Body of pancreas (tissue), 4 donors: ENCODE results near the gene LENG1. TPM values are rescaled to one million over a fixed set of nuclear protein-coding genes. Genes with fewer than 3 reads are reported as not detected.
A peak's percentile ranks its signal among the peaks of the same experiment; 100 is the strongest.
"Not testable (repeated sequence)": the region's sequence is repeated elsewhere in the genome, so short reads cannot be mapped to it uniquely, and the experiment has no call there.

Source experiments
- ATAC-seq: fragments of 150-250 bp; one replicate; pipeline ENCODE4 v1.9.1; 2016
- DNase-seq, 4 donors: peaks; one replicate each; pipeline ENCODE4 v3.0.0-alpha.2; 2019
- H3K27ac ChIP-seq, 4 donors: fragments of 200-600 bp; sonication (generic); 1 replicate in 3 of 4; 2 replicates in 1 of 4; pipeline versions ENCODE4 v1.5.1 to v1.6.1; 2016 to 2019; ENCODE audit warnings: mild to moderate bottlenecking in 1 of 4, mixed read lengths in 1 of 4, moderate library complexity in 1 of 4
- H3K27me3 ChIP-seq, 2 donors: fragments of 200-600 bp; sonication (generic); one replicate each; pipeline ENCODE4 v1.6.0; 2016; ENCODE audit warnings: mild to moderate bottlenecking in 1 of 2
- H3K36me3 ChIP-seq, 2 donors: fragments of 200-600 bp; sonication (generic); replicated peaks in 1 of 2; 2 replicates each; pipeline ENCODE4 v1.5.1; 2016; ENCODE audit warnings: low read depth in 2 of 2; ENCODE audit not compliant: insufficient read depth in 1 of 2
- H3K4me1 ChIP-seq: fragments of 200-600 bp; sonication (generic); one replicate; pipeline ENCODE4 v1.6.0; 2016
- H3K4me3 ChIP-seq, 2 donors: fragments of 200-600 bp; sonication (generic); 1 replicate in 1 of 2; 2 replicates in 1 of 2; pipeline ENCODE4 v1.5.1; 2016 to 2019
- H3K9me3 ChIP-seq, 3 donors: fragments of 200-600 bp; sonication (generic); 1 replicate in 2 of 3; 2 replicates in 1 of 3; pipeline ENCODE4 v1.5.1; 2016
- CTCF ChIP-seq, 7 experiments: fragments of 450-650 bp in 4 of 7; fragments of 200-600 bp in 3 of 7; sonication (generic) in 3 of 7; IDR thresholded peaks; one replicate each; pipeline ENCODE4 v1.5.1; 2016 to 2019; ENCODE audit warnings: antibody characterized with exemption in 7 of 7
- POLR2A ChIP-seq, 3 donors: fragments of 450-650 bp; IDR thresholded peaks; one replicate each; pipeline ENCODE4 v1.6.1; 2016; ENCODE audit warnings: antibody characterized with exemption in 3 of 3, mild to moderate bottlenecking in 2 of 3
- WGBS, 2 donors: methylation state at CpG; one replicate each; pipeline ENCODE4 v1.1.5; 2017; 5-methylcytosine and 5-hydroxymethylcytosine counted together
- intact Hi-C: fragments of 100-400 bp; cut with DNase I; formaldehyde crosslinking; loops from one replicate; pipeline ENCODE4 v1.15.1; 2023
- total RNA-seq, 2 donors: library from RNA; depleted of rRNA; stranded (reverse); fragments of >200 nt; gene quantifications; one replicate each; pipeline ENCODE4 v1.1.0, GENCODE V29; 2016

LENG1 gene
- total RNA-seq, 2 donors from 2014 or later, result 4.0 to 9.6 TPM

- TF ChIP-seq POLR2A (IDR thresholded peaks at IDR 0.05), result no peak
- TF ChIP-seq CTCF (IDR thresholded peaks at IDR 0.05), result no peak
- intact Hi-C loops, result no loop called here
- Histone ChIP-seq H3K4me3 (no peak overlapping the region), H3K27ac (peak overlapping the region; percentile 94 to 99 (median 96)), H3K27me3 (no peaks in the 10 kb centered on the region), H3K9me3 (no peaks in the 10 kb centered on the region), H3K36me3 (no peaks in the 10 kb centered on the region), H3K4me1 (peaks cover 36% of the 10 kb centered on the region)
- ATAC-seq (no peak), DNase-seq (no peak)
- WGBS, 2 donors, result 43% methylated on average over 8 of the region's 8 CpGs
Measured at GRCh38 chr19:54186351-54186750, 26.8 kb upstream of the LENG1 start.

GRCh38 chr19:54183431-54183830 is 23.9 kb upstream of the LENG1 start:
- DNase-seq (no peak), ATAC-seq (no peak)
- Histone ChIP-seq H3K27ac (no peak overlapping the region), H3K4me3 (no peak overlapping the region), H3K36me3 (no peaks in the 10 kb centered on the region), H3K9me3 (no peaks in the 10 kb centered on the region), H3K4me1 (peaks cover 31% of the 10 kb centered on the region), H3K27me3 (no peaks in the 10 kb centered on the region)
- intact Hi-C loops, result no loop called here
- no peak for TF ChIP-seq CTCF (IDR thresholded peaks at IDR 0.05)
- no peak for TF ChIP-seq POLR2A (IDR thresholded peaks at IDR 0.05)
- 66 to 75% methylated on average over 4 to 11 of the region's 11 CpGs for WGBS, 2 donors

GRCh38 chr19:54181894-54182293 is 22.4 kb upstream of the LENG1 start:
- DNase-seq, H3K27me3 ChIP-seq, ATAC-seq, H3K4me3 ChIP-seq, H3K9me3 ChIP-seq, H3K36me3 ChIP-seq, intact Hi-C loops, H3K27ac ChIP-seq: not testable (repeated sequence)
- H3K4me1 ChIP-seq, result peaks cover 16% of the 10 kb centered on the region
- WGBS, 2 donors, result 87 to 92% methylated on average over 3 of the region's 3 CpGs

- Histone ChIP-seq H3K9me3 (no peaks in the 10 kb centered on the region), H3K27ac (no peak overlapping the region), H3K36me3 (no peaks in the 10 kb centered on the region), H3K4me3 (no peak overlapping the region), H3K4me1 (peaks cover 4% of the 10 kb centered on the region), H3K27me3 (no peaks in the 10 kb centered on the region)
- WGBS, 2 donors, result 94 to 96% methylated on average over 34 to 37 of the region's 37 CpGs
- intact Hi-C loops, result no loop called here
- DNase-seq (no peak), ATAC-seq (no peak)
- TF ChIP-seq CTCF (IDR thresholded peaks at IDR 0.05) (no peak), POLR2A (IDR thresholded peaks at IDR 0.05) (no peak)
Measured at GRCh38 chr19:54180691-54181091, 21.2 kb upstream of the LENG1 start.

- Histone ChIP-seq H3K27me3 (no peaks in the 10 kb centered on the region), H3K4me1 (no peaks in the 10 kb centered on the region), H3K36me3 (no peaks in the 10 kb centered on the region), H3K9me3 (no peaks in the 10 kb centered on the region), H3K27ac (no peak overlapping the region), H3K4me3 (no peak overlapping the region)
- DNase-seq (peak in 2 of 4 donors; percentile 34 to 58), ATAC-seq (peak; percentile 26)
- intact Hi-C loops, result no loop called here
- TF ChIP-seq CTCF (IDR thresholded peaks at IDR 0.05) (peak in 2 of 7 experiments; percentile 8 to 32), POLR2A (IDR thresholded peaks at IDR 0.05) (no peak)
- WGBS, 2 donors, result 54 to 55% methylated on average over 5 to 10 of the region's 10 CpGs
Measured at GRCh38 chr19:54179921-54180461, 20.5 kb upstream of the LENG1 start.
